Colonic mucosa (tissue), 4 donors: ENCODE results near the gene DEPDC5. TPM values are rescaled to one million over a fixed set of nuclear protein-coding genes. Genes with fewer than 3 reads are reported as not detected.
"Not testable (repeated sequence)": the region's sequence is repeated elsewhere in the genome, so short reads cannot be mapped to it uniquely, and the experiment has no call there.

ENCODE experiments used
- DNase-seq: peaks from one replicate; pipeline ENCODE4 v3.0.0-alpha.2; 2020
- H3K27ac ChIP-seq: fragments of 200-600 bp; one replicate; pipeline ENCODE4 v1.8.0; 2021
- H3K27me3 ChIP-seq: fragments of 200-600 bp; one replicate; pipeline ENCODE4 v1.8.0; 2021
- H3K36me3 ChIP-seq: fragments of 200-600 bp; one replicate; pipeline ENCODE4 v1.8.0; 2021
- H3K4me1 ChIP-seq: fragments of 200-600 bp; one replicate; pipeline ENCODE4 v1.8.0; 2021; ENCODE audit warnings: mild to moderate bottlenecking
- H3K4me3 ChIP-seq: fragments of 200-600 bp; one replicate; pipeline ENCODE4 v1.8.0; 2021
- H3K9ac ChIP-seq, 2 donors: one replicate each; pipeline ENCODE4 v1.7.0; 2013; ENCODE audit warnings: control low read depth in 2 of 2, low read depth in 2 of 2, low read length in 2 of 2
- H3K9me3 ChIP-seq: fragments of 200-600 bp; one replicate; pipeline ENCODE4 v1.8.0; 2021
- intact Hi-C: fragments of 100-400 bp; cut with DNase I; formaldehyde crosslinking; loops from one replicate; pipeline ENCODE4 v1.14.1; 2022
- total RNA-seq, 2 donors: library from RNA; stranded (reverse); fragmentation: NEBNext Ultra II Directional in 1 of 2; extraction: Animal tissue kit (Norgen Biotek cat#: 25700) in 1 of 2; gene quantifications; one replicate each; pipeline ENCODE4 v1.2.1, GENCODE V29; 2021
- TF ChIP-seq, protein P1 (sequence below): fragments of 200-600 bp; IDR thresholded peaks from one replicate; pipeline ENCODE4 v1.8.0; 2022; ENCODE audit warnings: antibody characterized with exemption, mild to moderate bottlenecking
- donor health status: healthy.
- donor health status: DM: no; HTN: no; CAD: no.
- donor health status: DM: no; HTN: no; CAD: no.

DEPDC5 gene
- total RNA-seq, 2 donors from 2014 or later: 24.6 to 52.7 TPM

DNA sequence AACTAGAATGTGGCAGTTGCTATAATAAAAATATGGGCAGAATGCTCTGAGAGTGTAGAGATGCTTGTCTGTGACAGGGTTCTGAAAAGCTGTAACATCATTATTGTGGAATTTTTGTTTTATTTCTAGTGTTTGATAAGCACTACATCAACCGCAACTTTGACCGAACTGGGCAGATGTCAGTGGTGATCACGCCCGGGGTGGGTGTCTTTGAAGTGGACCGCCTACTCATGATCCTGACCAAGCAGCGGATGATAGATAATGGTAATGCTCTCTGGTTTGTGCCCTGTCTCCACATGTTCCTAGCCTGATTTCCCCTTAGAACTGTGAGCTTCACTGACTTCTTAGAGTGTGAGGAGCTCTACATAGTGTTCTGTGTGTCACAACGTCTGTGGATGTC lies 48.8 kb downstream of the DEPDC5 start:
- Histone ChIP-seq H3K27me3 (no peaks in the 10 kb centered on the region), H3K4me3 (no peak overlapping the region), H3K9ac (no peak overlapping the region), H3K36me3 (peaks cover 30% of the 10 kb centered on the region), H3K27ac (no peak overlapping the region), H3K4me1 (no peaks in the 10 kb centered on the region), H3K9me3 (no peaks in the 10 kb centered on the region)
- intact Hi-C loops: no loop called here
- TF ChIP-seq, protein P1, sequence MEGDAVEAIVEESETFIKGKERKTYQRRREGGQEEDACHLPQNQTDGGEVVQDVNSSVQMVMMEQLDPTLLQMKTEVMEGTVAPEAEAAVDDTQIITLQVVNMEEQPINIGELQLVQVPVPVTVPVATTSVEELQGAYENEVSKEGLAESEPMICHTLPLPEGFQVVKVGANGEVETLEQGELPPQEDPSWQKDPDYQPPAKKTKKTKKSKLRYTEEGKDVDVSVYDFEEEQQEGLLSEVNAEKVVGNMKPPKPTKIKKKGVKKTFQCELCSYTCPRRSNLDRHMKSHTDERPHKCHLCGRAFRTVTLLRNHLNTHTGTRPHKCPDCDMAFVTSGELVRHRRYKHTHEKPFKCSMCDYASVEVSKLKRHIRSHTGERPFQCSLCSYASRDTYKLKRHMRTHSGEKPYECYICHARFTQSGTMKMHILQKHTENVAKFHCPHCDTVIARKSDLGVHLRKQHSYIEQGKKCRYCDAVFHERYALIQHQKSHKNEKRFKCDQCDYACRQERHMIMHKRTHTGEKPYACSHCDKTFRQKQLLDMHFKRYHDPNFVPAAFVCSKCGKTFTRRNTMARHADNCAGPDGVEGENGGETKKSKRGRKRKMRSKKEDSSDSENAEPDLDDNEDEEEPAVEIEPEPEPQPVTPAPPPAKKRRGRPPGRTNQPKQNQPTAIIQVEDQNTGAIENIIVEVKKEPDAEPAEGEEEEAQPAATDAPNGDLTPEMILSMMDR: no peak
- DNase-seq: no peak

DNA sequence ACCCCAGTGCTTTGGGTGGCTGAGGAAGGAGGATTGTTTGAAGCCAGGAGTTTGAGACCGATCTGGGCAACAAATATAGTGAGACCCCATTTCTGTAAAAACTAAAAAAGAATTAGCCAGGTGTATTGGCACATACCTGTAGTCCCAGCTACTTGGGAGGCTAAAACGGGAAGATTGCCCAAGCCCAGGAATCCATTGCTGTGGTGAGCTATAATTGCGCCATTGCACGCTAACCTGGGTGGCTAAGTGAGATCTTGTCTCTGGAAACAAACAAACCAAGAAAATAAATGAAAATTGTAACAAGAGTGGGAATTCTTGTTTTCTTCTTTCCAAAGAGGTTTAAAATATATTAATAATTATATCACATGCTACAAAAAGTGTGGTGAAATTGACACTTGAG lies 52.9 kb downstream of the DEPDC5 start:
- H3K9me3 ChIP-seq: no peaks in the 10 kb centered on the region
- peaks cover 14% of the 10 kb centered on the region for H3K36me3 ChIP-seq
- TF ChIP-seq, protein P1: no peak
- H3K27me3 ChIP-seq: no peaks in the 10 kb centered on the region
- intact Hi-C loops: no loop called here
- no peak overlapping the region for H3K27ac ChIP-seq
- no peaks in the 10 kb centered on the region for H3K4me1 ChIP-seq
- no peak overlapping the region for H3K4me3 ChIP-seq
- DNase-seq: no peak
- H3K9ac ChIP-seq: no peak overlapping the region

DNA sequence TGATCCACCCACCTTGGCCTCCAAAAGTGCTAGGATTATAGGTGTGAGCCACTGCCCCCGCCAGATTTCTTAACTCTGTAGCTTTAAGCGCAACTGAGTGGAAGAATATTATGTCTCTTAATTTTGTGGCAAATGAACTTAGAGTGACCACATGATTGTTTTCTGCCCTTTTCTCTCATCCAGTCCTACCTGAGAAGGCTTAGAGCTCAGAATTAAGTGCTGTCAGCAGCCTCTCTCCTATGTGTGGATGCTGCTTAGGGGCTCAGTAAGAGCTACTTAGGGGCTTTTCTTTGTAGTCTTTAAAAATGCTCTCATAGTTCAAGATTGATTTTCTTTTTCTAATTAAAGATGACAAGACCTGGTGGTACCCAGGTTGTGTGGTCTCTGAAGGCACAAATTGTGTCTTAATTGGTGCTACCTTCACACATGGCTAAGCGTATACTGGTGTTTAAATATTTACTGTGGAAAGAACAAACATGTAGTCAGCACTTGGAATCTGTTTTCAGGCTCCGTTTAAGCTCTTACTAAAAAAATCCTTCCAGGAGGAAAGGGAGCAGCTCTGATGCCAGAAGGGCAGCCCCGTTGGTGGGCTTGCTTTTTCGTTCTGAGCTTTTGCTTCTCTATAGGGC lies 59.3 kb downstream of the DEPDC5 start:
- Histone ChIP-seq H3K27me3 (no peaks in the 10 kb centered on the region), H3K9me3 (no peaks in the 10 kb centered on the region), H3K4me1 (no peaks in the 10 kb centered on the region), H3K4me3 (no peak overlapping the region), H3K27ac (no peak overlapping the region), H3K9ac (no peak overlapping the region), H3K36me3 (peaks cover 6% of the 10 kb centered on the region)
- TF ChIP-seq, protein P1: no peak
- no peak for DNase-seq
- intact Hi-C loops: no loop called here

DNA sequence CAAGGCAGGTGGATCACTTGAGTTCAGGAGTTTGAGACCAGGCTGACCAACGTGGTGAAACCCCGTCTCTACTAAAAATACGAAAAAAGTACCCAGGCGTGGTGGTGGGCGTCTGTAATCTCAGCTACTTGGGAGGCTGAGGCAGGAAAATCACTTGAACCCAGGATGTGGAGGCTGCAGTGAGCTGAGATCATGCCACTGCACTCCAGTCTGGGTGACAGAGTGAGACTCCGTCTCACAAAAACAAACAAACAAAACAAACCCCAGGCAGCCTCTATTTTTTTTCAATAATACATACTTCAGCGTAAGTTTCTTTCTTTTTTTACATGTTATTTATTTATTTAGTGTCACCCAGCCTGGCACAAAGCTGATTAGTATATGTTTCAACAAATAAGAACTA lies 60.1 kb downstream of the DEPDC5 start:
- H3K27ac ChIP-seq, H3K4me1 ChIP-seq, H3K9me3 ChIP-seq, H3K27me3 ChIP-seq, DNase-seq, H3K9ac ChIP-seq, H3K4me3 ChIP-seq, intact Hi-C loops, H3K36me3 ChIP-seq: not testable (repeated sequence)

DNA sequence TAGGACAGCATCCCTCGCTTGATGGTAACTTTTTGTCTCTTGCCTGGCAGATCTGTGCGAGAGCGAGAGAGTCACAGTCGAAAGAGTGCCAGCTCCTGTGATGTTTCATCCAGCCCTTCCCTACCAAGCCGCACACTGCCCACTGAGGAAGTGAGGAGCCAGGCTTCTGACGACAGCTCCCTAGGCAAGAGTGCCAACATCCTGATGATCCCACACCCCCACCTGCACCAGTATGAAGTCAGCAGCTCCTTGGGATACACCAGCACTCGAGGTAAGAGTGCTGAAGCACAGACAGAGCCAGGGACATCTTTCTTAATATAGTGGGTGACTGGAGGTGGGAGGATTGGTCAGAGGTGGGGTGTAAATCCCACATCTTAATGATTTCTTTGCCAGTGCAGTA lies 61.1 kb downstream of the DEPDC5 start:
- Histone ChIP-seq H3K27ac (no peak overlapping the region), H3K27me3 (no peaks in the 10 kb centered on the region), H3K36me3 (peaks cover 11% of the 10 kb centered on the region), H3K9me3 (no peaks in the 10 kb centered on the region), H3K9ac (no peak overlapping the region), H3K4me3 (no peak overlapping the region), H3K4me1 (no peaks in the 10 kb centered on the region)
- TF ChIP-seq, protein P1: no peak
- intact Hi-C loops: no loop called here
- DNase-seq: no peak

DNA sequence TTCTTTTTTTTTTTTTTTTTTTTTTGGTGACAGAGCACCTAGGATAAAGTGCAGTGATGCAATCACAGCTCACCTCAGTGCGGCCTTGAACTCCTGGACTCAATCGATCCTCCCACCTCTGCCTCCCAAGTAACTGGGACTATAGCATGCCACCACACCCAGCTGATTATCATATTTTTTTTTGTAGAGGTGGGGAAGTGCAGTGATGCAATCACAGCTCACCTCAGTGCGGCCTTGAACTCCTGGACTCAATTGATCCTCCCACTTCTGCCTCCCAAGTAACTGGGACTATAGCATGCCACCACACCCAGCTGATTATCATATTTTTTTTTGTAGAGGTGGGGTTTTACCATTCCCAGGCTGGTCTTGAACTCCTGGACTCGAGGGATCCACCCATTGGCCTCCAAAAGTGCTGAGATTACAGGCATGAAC lies 61.6 kb downstream of the DEPDC5 start:
- H3K9me3 ChIP-seq, H3K9ac ChIP-seq, H3K4me3 ChIP-seq, H3K27me3 ChIP-seq, intact Hi-C loops, H3K27ac ChIP-seq, H3K4me1 ChIP-seq: not testable (repeated sequence)
- DNase-seq: peak; percentile 70
- H3K36me3 ChIP-seq: peaks cover 11% of the 10 kb centered on the region
